ENCODE data around the gene SAPCD2. TPM values are rescaled to one million over a fixed set of nuclear protein-coding genes. Genes with fewer than 3 reads are reported as not detected.

Gene SAPCD2
- total and polyA plus RNA-seq, 9 of the 15 experiments (the other 6 are each of a cell fraction or from before 2014, with no cell fraction given), result 3.4 to 91.8 (median 18.8) TPM

DNA sequence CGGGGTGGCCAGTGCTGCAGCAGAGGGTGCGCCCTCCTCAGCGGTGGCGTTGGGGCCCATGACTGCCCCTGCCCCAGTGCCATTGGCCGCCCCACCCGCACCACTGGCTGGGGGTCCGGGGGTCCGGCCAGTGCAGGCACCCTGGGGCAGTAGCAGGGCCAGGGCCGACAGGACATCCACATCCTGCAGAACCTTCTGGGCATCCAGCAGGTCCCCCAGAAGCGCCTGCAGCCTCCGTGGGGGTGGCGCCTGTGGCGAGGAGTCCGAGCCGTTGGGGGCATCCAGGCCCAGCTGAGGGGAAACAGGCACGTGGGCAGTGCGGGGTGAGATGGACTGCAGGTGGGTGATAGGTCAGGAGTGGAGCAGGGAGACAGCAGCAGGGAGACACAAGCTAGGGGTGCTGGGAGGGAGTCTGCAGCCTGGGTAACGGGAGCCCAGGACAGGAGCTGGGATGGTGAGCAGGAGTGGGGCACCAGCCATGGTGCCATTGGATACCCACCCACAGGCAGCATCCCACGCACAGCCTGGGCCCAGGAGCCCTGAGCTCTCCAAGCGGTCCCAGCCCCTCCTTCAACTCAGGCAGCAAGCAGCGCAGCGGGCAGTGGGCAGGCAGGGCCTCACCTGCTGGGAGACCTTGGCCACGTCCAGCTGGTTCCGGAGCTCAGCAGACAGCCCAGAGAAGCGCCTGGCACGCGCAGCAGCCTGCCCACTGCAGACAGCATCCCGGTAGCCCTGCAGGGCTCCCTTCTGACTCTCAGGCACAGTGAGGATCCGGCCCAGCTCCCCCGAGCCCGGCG is 49.4 kb downstream of the SAPCD2 start:
- Histone ChIP-seq H3K4me1 (replicated peaks in 1 of 2; ENCODE audit: control insufficient read depth in 2 of 2, insufficient read depth in 2 of 2, low read length in 2 of 2) (peaks cover 4 to 85% of the 10 kb centered on the region in 2 experiments; a peak in 4 of 5 replicates), H3K9me1 (ENCODE audit: control insufficient read depth, insufficient read depth, low read length) (no peaks in the 10 kb centered on the region), H2AFZ (ENCODE audit: low read depth, low read length) (no peak overlapping the region), H3K4me3 (no peak overlapping the region), H3K79me2 (ENCODE audit: control insufficient read depth, insufficient read depth, low read length) (no peaks in the 10 kb centered on the region), H3K9ac (ENCODE audit: insufficient read depth in 1 of 2, low read depth in 2 of 2, low read length in 2 of 2) (peak overlapping the region in 1 of 2 experiments; percentile 52; a peak in 2 of 4 replicates), H3K4me2 (ENCODE audit: insufficient read depth, low read length) (no peak overlapping the region), H4K20me1 (replicated peaks; ENCODE audit: control insufficient read depth, insufficient read depth, low read length) (0 out of 2 replicates have a peak, but pooled peaks cover 5% of the 10 kb centered on the region), H3K27ac (ENCODE audit: extremely low read depth, low read depth, low read length) (no peak overlapping the region), H3K36me3 (ENCODE audit: control insufficient read depth, insufficient read depth, low read length) (no peaks in the 10 kb centered on the region), H3K27me3 (ENCODE audit: control insufficient read depth in 2 of 2, insufficient read depth in 2 of 2, low read length in 2 of 2) (no peaks in the 10 kb centered on the region), H3K9me3 (replicated peaks; ENCODE audit: control insufficient read depth, insufficient read depth, low read depth, low read length) (no peaks in the 10 kb centered on the region)
- in situ Hi-C loops (cut with MboI), result no loop called here
- no peak for FAIRE-seq
- WGBS (ENCODE audit: insufficient coverage, low coverage, missing lambda C conversion rate), result 45% methylated on average over 22 of the region's 32 CpGs
- intact Hi-C loops (cut with micrococcal nuclease), result no loop called here
- TF ChIP-seq, protein P1, sequence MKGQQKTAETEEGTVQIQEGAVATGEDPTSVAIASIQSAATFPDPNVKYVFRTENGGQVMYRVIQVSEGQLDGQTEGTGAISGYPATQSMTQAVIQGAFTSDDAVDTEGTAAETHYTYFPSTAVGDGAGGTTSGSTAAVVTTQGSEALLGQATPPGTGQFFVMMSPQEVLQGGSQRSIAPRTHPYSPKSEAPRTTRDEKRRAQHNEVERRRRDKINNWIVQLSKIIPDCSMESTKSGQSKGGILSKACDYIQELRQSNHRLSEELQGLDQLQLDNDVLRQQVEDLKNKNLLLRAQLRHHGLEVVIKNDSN (CRISPR knock-in tag; IDR thresholded peaks at IDR 0.05), result no peak
- TF ChIP-seq MED1 (CRISPR knock-in tag; IDR thresholded peaks at IDR 0.05; ENCODE audit: borderline replicate concordance), result 0 out of 2 replicates have a peak, but pooled peaks have one; percentile 30
- 0 out of 2 replicates have a peak, but pooled peaks have one; percentile 21 for TF ChIP-seq POLR2G (IDR thresholded peaks at IDR 0.05; ENCODE audit: low read depth, low read length)
- CTCF ChIA-PET (ENCODE audit: low intra/inter-chr PET ratio), result no interaction called here
- no peak for ATAC-seq
- BruUV-seq (replicated peaks), result no TSS peak
- POLR2A ChIA-PET, result no interaction called here
- no peak for DNase-seq (ENCODE audit: extremely low read depth in 1 of 4, low spot score in 3 of 4)

All from K562 (cell line).